Measurements from ENCODE around the gene CDKAL1.

GRCh38 chr6:21104288-21104687 lies 570.0 kb downstream of the CDKAL1 start:
- TF ChIP-seq SUZ12 (IDR thresholded peaks at IDR 0.05; ENCODE audit: extremely low read depth, insufficient read depth, insufficient read length) (no peak), YY1 (IDR thresholded peaks at IDR 0.05; ENCODE audit: insufficient read depth, insufficient read length) (no peak)
